22Rv1 (cell line): ENCODE measurements around the gene PDGFC.

Source experiments
- H3K27ac ChIP-seq: fragments of 450-650 bp; 2 replicates; pipeline ENCODE4 v1.5.1; 2017
- ZFX ChIP-seq: fragments of 450-650 bp; IDR thresholded peaks from 2 replicates; pipeline ENCODE4 v1.6.1; 2017; ENCODE audit warnings: antibody characterized with exemption, borderline replicate concordance
- TF ChIP-seq, protein P1 (sequence below): fragments of 450-650 bp; IDR thresholded peaks from 2 replicates; pipeline ENCODE4 v1.5.1; 2017; ENCODE audit warnings: mild to moderate bottlenecking

The PDGFC gene

GRCh38 chr4:156778606-156779005, 193.0 kb downstream of the PDGFC start:
- TF ChIP-seq, protein P1, sequence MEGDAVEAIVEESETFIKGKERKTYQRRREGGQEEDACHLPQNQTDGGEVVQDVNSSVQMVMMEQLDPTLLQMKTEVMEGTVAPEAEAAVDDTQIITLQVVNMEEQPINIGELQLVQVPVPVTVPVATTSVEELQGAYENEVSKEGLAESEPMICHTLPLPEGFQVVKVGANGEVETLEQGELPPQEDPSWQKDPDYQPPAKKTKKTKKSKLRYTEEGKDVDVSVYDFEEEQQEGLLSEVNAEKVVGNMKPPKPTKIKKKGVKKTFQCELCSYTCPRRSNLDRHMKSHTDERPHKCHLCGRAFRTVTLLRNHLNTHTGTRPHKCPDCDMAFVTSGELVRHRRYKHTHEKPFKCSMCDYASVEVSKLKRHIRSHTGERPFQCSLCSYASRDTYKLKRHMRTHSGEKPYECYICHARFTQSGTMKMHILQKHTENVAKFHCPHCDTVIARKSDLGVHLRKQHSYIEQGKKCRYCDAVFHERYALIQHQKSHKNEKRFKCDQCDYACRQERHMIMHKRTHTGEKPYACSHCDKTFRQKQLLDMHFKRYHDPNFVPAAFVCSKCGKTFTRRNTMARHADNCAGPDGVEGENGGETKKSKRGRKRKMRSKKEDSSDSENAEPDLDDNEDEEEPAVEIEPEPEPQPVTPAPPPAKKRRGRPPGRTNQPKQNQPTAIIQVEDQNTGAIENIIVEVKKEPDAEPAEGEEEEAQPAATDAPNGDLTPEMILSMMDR: no peak
- no peak for TF ChIP-seq ZFX
- H3K27ac ChIP-seq: no peak overlapping the region

GRCh38 chr4:156778093-156778492, 193.5 kb downstream of the PDGFC start:
- TF ChIP-seq ZFX: no peak
- TF ChIP-seq, protein P1: no peak
- no peak overlapping the region for H3K27ac ChIP-seq

- no peak overlapping the region for H3K27ac ChIP-seq
Measured at GRCh38 chr4:156775813-156776212, 195.8 kb downstream of the PDGFC start.

DNA sequence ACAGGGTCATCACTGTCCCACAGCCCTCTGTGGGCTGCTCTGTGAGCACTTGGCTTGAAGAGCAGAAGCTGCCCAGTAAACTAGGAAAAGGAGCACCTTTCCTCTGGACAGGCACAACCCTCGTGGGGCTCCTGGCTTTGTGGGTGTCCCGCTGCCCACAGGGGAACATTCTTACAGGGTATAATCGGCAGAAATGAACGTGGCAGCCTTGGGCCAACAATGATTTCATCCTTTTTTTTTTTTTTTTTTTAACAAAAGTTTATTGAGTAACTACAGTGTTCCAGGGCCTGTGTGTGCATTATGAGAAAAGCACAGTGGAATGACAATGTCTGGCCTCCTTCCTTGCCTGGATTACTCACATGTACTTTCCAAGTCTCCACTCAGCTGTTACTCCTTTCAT, 197.2 kb downstream of the PDGFC start:
- no peak overlapping the region for H3K27ac ChIP-seq
- TF ChIP-seq, protein P1: no peak
- TF ChIP-seq ZFX: no peak

More at GRCh38 chr4:156775813-156776212, 195.8 kb downstream of the PDGFC start:
- TF ChIP-seq, protein P1: no peak
- no peak for TF ChIP-seq ZFX

DNA sequence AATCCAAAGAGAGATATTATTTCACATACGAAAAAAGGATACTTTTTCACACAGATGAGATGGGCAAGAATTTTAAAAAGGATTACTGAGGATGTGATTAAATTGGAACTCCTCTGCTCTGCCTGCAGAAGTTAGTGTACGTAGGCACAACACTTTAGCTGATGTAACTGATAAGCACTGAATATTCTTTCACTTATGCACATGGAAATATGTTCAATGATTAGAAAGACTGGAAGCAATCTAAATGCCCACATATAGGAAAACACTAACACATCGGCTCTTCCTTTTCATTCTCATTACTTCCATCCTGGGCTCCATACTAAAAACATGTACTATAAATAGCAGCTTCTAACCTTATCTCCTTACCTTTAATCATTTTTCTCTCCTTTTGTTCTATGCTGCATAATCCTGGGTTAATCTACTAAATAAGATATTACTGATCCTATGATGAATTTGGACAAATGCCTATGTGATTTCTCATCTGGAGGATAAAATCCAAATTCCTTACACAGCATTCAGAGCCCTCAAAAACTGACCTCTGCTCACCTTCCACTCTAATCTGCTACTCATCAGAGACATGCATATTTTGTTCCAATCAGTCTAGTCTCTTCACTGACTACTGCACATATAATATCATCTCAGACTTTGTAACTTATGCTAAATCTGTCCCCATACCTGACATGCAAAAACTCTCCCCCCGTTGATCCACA, 197.8 kb downstream of the PDGFC start:
- TF ChIP-seq ZFX: no peak
- TF ChIP-seq, protein P1: no peak
- no peak overlapping the region for H3K27ac ChIP-seq

DNA sequence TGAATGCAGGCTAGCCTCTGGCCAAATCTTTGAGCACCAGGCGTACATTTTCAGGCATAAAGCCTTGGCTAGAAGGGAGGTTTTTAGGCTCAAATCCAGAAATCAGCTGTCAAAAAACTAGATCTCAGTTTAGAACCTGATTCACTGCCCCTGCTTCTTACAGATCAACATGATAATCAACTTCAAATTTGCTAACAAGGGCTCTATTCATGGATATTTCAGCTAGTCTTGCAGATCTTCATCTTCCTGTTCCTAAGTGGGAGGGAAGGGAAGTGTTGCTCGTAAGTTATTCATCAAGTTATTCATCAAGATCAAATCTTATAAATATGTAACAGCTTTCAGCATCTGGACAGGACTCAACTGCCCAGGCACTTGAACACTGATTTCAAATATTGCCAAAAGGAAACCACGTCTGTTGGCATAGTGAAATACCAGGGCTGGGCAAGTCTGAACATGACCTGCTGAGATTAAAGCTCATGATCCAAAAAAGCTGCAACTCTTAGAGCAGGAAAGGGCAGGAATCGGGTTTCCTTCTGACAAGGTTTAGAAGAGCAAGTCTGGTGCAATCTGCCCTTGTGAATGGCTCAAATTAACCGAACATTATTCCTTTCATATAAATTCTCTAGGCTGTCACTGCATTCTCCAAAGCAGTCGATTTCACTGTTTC, 200.3 kb downstream of the PDGFC start:
- 0 out of 2 replicates have a peak overlapping the region, but pooled peaks have one; percentile 24 for H3K27ac ChIP-seq
- TF ChIP-seq, protein P1: no peak
- TF ChIP-seq ZFX: no peak

DNA sequence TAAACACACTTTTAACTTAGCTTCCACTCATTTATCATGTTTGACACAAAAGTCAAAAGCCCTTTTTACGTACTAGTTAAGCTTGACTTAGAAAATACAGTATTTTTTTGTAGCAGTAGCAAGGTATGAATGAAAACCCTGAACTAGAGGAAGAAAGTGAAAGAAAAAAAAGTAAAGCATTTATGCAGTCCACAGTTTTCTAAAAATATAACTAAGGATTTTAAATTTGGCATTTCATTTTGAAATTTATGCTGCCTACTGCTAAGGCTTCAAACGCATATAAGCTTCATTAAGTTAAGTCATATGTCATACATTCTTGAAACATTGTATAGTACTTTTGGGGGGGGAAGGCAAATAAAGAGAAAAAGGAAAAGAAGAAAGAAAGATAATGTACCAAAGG, 201.5 kb downstream of the PDGFC start:
- no peak overlapping the region for H3K27ac ChIP-seq
- TF ChIP-seq ZFX: no peak
- TF ChIP-seq, protein P1: no peak
